ENCODE results near the gene IGSF9. TPM values are rescaled to one million over a fixed set of nuclear protein-coding genes. Genes with fewer than 3 reads are reported as not detected.

IGSF9 gene
- total and polyA plus RNA-seq, 2 of the 13 experiments (the other 11 are each of a cell fraction or from before 2014, with no cell fraction given), result 0.03 TPM; not detected in 1

DNA sequence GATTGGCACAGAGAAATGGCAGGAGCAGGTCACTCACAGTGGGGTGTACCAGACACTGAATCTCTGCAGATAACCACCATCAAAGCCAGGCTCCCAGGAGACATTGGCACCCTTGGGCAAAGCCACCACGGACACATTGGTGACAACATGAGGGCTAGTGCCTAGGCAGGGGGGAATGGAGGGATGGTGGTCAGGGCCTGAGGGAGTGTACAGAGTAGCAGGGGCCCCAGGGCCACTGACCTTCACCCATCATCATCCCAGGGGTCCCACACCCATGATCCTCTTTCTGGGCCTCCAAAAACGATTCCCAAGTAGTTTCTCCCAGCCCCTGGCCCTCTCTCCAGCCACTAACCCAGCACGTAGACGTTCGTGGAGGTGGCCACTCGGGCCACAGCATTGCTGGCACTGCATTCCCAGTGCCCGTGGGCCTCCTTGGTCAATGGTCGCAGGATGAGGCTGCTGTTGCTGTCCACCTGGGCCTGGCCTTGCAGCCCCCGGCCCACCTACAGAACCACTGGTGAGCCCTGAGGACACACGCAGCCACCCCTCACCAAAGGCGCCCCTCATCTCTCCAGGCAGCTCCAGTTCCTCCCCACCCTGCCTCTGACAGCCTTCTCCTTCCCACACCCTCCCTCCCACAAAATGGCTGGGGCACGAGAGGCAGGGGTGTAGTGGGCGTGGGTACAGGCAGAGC lies 14.2 kb downstream of the IGSF9 start:
- no peak overlapping the region for H3K9ac ChIP-seq (ENCODE audit: insufficient read depth, low read depth, low read length)
- H3K4me2 ChIP-seq (ENCODE audit: low read depth, low read length), result no peak overlapping the region
- H3K36me3 ChIP-seq (replicated peaks in 1 of 2; ENCODE audit: control insufficient read depth in 1 of 2, insufficient read depth in 2 of 2, low read length in 2 of 2), result no peaks in the 10 kb centered on the region
- TF ChIP-seq DNMT3B (CRISPR knock-in tag; conservative IDR thresholded peaks at IDR 0.05) (no peak), SIN3B (IDR thresholded peaks at IDR 0.05; ENCODE audit: low read length) (no peak), NFIC (IDR thresholded peaks at IDR 0.05; ENCODE audit: low read length) (no peak), FOXP1 (IDR thresholded peaks at IDR 0.05) (no peak), FOXP1 (CRISPR knock-in tag; IDR thresholded peaks at IDR 0.05) (no peak), ZNF432 (CRISPR knock-in tag; IDR thresholded peaks at IDR 0.05; ENCODE audit: borderline replicate concordance) (no peak), FOXA3 (CRISPR knock-in tag; IDR thresholded peaks at IDR 0.05) (no peak), HNRNPLL (IDR thresholded peaks at IDR 0.05; ENCODE audit: low read depth, low read length, poor library complexity, severe bottlenecking) (no peak), FOSL1 (CRISPR knock-in tag; IDR thresholded peaks at IDR 0.05; ENCODE audit: borderline replicate concordance) (no peak), WIZ (CRISPR knock-in tag; IDR thresholded peaks at IDR 0.05) (no peak)
- TF ChIP-seq, protein P1, sequence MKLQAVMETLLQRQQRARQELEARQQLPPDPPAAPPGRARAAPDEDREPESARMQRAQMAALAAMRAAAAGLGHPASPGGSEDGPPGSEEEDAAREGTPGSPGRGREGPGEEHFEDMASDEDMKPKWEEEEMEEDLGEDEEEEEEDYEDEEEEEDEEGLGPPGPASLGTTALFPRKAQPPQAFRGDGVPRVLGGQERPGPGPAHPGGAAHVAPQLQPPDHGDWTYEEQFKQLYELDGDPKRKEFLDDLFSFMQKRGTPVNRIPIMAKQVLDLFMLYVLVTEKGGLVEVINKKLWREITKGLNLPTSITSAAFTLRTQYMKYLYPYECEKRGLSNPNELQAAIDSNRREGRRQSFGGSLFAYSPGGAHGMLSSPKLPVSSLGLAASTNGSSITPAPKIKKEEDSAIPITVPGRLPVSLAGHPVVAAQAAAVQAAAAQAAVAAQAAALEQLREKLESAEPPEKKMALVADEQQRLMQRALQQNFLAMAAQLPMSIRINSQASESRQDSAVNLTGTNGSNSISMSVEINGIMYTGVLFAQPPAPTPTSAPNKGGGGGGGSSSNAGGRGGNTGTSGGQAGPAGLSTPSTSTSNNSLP (IDR thresholded peaks at IDR 0.05; ENCODE audit: low read depth, low read length), result no peak
- TF ChIP-seq, protein P2, sequence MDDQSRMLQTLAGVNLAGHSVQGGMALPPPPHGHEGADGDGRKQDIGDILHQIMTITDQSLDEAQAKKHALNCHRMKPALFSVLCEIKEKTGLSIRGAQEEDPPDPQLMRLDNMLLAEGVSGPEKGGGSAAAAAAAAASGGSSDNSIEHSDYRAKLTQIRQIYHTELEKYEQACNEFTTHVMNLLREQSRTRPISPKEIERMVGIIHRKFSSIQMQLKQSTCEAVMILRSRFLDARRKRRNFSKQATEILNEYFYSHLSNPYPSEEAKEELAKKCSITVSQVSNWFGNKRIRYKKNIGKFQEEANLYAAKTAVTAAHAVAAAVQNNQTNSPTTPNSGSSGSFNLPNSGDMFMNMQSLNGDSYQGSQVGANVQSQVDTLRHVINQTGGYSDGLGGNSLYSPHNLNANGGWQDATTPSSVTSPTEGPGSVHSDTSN (CRISPR knock-in tag; IDR thresholded peaks at IDR 0.05; ENCODE audit: borderline replicate concordance), result no peak
- no peaks in the 10 kb centered on the region for H4K20me1 ChIP-seq (ENCODE audit: insufficient read depth, low read length)
- in situ Hi-C loops (cut with HindIII; ENCODE audit: extremely low pct_ligation_motif_present, low pct_unique_long_range_greater_than_20kb), result no loop called here
- BruUV-seq (replicated peaks), result no TSS peak
- no peak for DNase-seq (ENCODE audit: low spot score)
- WGBS (ENCODE audit: low lambda C conversion rate), result 14% methylated on average over 11 of the region's 13 CpGs
- ChIA-PET CTCF (ENCODE audit: low intra/inter-chr PET ratio, low total read pairs) (no interaction called here), POLR2A (no interaction called here)
- peaks cover 5 to 38% of the 10 kb centered on the region in 2 experiments; a peak in 4 of 5 replicates for H3K27me3 ChIP-seq (ENCODE audit: control insufficient read depth in 1 of 2, insufficient read depth in 2 of 2, low read length in 2 of 2)
- H3K27ac ChIP-seq (ENCODE audit: extremely low read length, insufficient read depth, low read length), result no peak overlapping the region
- FAIRE-seq, result no peak
- no peak for ATAC-seq
- no peaks in the 10 kb centered on the region for H3K9me3 ChIP-seq (ENCODE audit: low read length)
- no peak overlapping the region for H3K4me3 ChIP-seq (replicated peaks in 1 of 3; ENCODE audit: insufficient read depth in 1 of 3, low read depth in 2 of 3, low read length in 3 of 3)
- H3K4me1 ChIP-seq (ENCODE audit: insufficient read depth, low read length), result no peaks in the 10 kb centered on the region
- no peak overlapping the region for H2AFZ ChIP-seq (ENCODE audit: low read length)
- intact Hi-C loops (cut with micrococcal nuclease; ENCODE audit: unreplicated experiment), result no loop called here
- H3K79me2 ChIP-seq (ENCODE audit: insufficient read depth, low read length), result no peaks in the 10 kb centered on the region
